IPS-18c (cell line): Measurements from ENCODE around the gene GBP6.
"Not testable (repeated sequence)": the region's sequence is repeated elsewhere in the genome, so short reads cannot be mapped to it uniquely, and the experiment has no call there.

Source experiments
- H3K4me3 ChIP-seq: 2 replicates; pipeline ENCODE4 v1.7.0; 2013; ENCODE audit warnings: low read depth, mild to moderate bottlenecking, low read length, moderate library complexity; ENCODE audit not compliant: insufficient read depth
- H3K9me3 ChIP-seq: one replicate; pipeline ENCODE4 v1.6.1; 2013; ENCODE audit warnings: mild to moderate bottlenecking, low read length, moderate library complexity; ENCODE audit not compliant: control insufficient read depth, insufficient read depth

Gene GBP6

GRCh38 chr1:89363638-89364536 is at the start of gene GBP6:
Gene GBP6, plus strand, starts transcription at chr1:89364059. Its CDS starts 4,493 bp downstream, at chr1:89368552.
- H3K9me3 ChIP-seq = no peaks in the 10 kb centered on the region
- no peak within 1 kb of the TSS for H3K4me3 ChIP-seq

- Histone ChIP-seq H3K9me3 (peaks cover 2% of the 10 kb centered on the region), H3K4me3 (no peak overlapping the region)
Measured at GRCh38 chr1:89322402-89322801, 41.5 kb upstream of the GBP6 start.

GRCh38 chr1:89331890-89332289 is 32.0 kb upstream of the GBP6 start:
- H3K4me3 ChIP-seq = no peak overlapping the region
- no peaks in the 10 kb centered on the region for H3K9me3 ChIP-seq

GRCh38 chr1:89332461-89332860 is 31.4 kb upstream of the GBP6 start:
- Histone ChIP-seq H3K9me3 (no peaks in the 10 kb centered on the region), H3K4me3 (no peak overlapping the region)

- H3K9me3 ChIP-seq = no peaks in the 10 kb centered on the region
- no peak overlapping the region for H3K4me3 ChIP-seq
Measured at GRCh38 chr1:89335486-89335885, 28.4 kb upstream of the GBP6 start.

GRCh38 chr1:89337903-89338302 is 26.0 kb upstream of the GBP6 start:
- no peaks in the 10 kb centered on the region for H3K9me3 ChIP-seq

GRCh38 chr1:89339039-89339438 is 24.8 kb upstream of the GBP6 start:
- no peak overlapping the region for H3K4me3 ChIP-seq

More at GRCh38 chr1:89337903-89338302, 26.0 kb upstream of the GBP6 start:
- H3K4me3 ChIP-seq = no peak overlapping the region

GRCh38 chr1:89345479-89345878 is 18.4 kb upstream of the GBP6 start:
- not testable (repeated sequence) for H3K4me3 ChIP-seq, H3K9me3 ChIP-seq

More at GRCh38 chr1:89339039-89339438, 24.8 kb upstream of the GBP6 start:
- no peaks in the 10 kb centered on the region for H3K9me3 ChIP-seq

GRCh38 chr1:89347296-89347695 is 16.6 kb upstream of the GBP6 start:
- H3K4me3 ChIP-seq = no peak overlapping the region
- peaks cover 2% of the 10 kb centered on the region for H3K9me3 ChIP-seq

- H3K4me3 ChIP-seq = no peak overlapping the region
- no peaks in the 10 kb centered on the region for H3K9me3 ChIP-seq
Measured at GRCh38 chr1:89350298-89350697, 13.6 kb upstream of the GBP6 start.

- Histone ChIP-seq H3K4me3 (no peak overlapping the region), H3K9me3 (no peaks in the 10 kb centered on the region)
Measured at GRCh38 chr1:89351597-89352311, 12.1 kb upstream of the GBP6 start.

GRCh38 chr1:89352421-89352820 is 11.4 kb upstream of the GBP6 start:
- H3K4me3 ChIP-seq = no peak overlapping the region
- H3K9me3 ChIP-seq = no peaks in the 10 kb centered on the region

GRCh38 chr1:89354205-89354604 is 9.7 kb upstream of the GBP6 start:
- H3K4me3 ChIP-seq = no peak overlapping the region
- H3K9me3 ChIP-seq = no peaks in the 10 kb centered on the region

GRCh38 chr1:89355056-89355455 is 8.8 kb upstream of the GBP6 start:
- H3K9me3 ChIP-seq = no peaks in the 10 kb centered on the region
- H3K4me3 ChIP-seq = no peak overlapping the region

- no peaks in the 10 kb centered on the region for H3K9me3 ChIP-seq
- no peak overlapping the region for H3K4me3 ChIP-seq
Measured at GRCh38 chr1:89356658-89357400, 7.0 kb upstream of the GBP6 start.

- H3K9me3 ChIP-seq = no peaks in the 10 kb centered on the region
- H3K4me3 ChIP-seq = no peak overlapping the region
Measured at GRCh38 chr1:89358287-89358893, 5.5 kb upstream of the GBP6 start.

GRCh38 chr1:89360716-89361115 is 3.1 kb upstream of the GBP6 start:
- H3K4me3 ChIP-seq = no peak overlapping the region
- no peaks in the 10 kb centered on the region for H3K9me3 ChIP-seq
